Bronchial epithelial cell (primary cell): ENCODE measurements around the gene PKHD1. TPM values are rescaled to one million over a fixed set of nuclear protein-coding genes. Genes with fewer than 3 reads are reported as not detected.

Experiments used
- DNase-seq: peaks from one replicate; pipeline ENCODE4 v3.0.0-alpha.2; 2010; ENCODE audit warnings: low read depth
- FAIRE-seq: peaks from 2 replicates; lab custom pipeline; 2011; peaks lifted over from hg19 to GRCh38; lab: Jason Lieb, UNC
- H3K27me3 ChIP-seq: 2 replicates; pipeline ENCODE4 v1.5.1; 2011; ENCODE audit warnings: low read length; ENCODE audit not compliant: control insufficient read depth, insufficient read depth
- H3K36me3 ChIP-seq: 2 replicates; pipeline ENCODE4 v1.5.1; 2011; ENCODE audit warnings: low read length; ENCODE audit not compliant: control insufficient read depth, insufficient read depth
- H3K4me3 ChIP-seq: 2 replicates; pipeline ENCODE4 v1.5.1; 2011; ENCODE audit warnings: mild to moderate bottlenecking, low read depth, low read length, control low read depth
- CTCF ChIP-seq: IDR thresholded peaks from 2 replicates; pipeline ENCODE4 v1.5.1; 2011; ENCODE audit warnings: mild to moderate bottlenecking, moderate library complexity, low read length, control low read depth, inconsistent platforms; ENCODE audit not compliant: insufficient read depth, severe bottlenecking
- total RNA-seq: library from RNA; depleted of rRNA; stranded (reverse); fragments of >200 nt; gene quantifications from 2 replicates; pipeline ENCODE4 v1.2.1, GENCODE V29; 2014

Gene PKHD1
- total RNA-seq, 1 donor from 2014 or later, result not detected

- H3K36me3 ChIP-seq, result no peaks in the 10 kb centered on the region
- no peak for TF ChIP-seq CTCF
- H3K27me3 ChIP-seq, result no peaks in the 10 kb centered on the region
- no peak overlapping the region for H3K4me3 ChIP-seq
- DNase-seq (no peak), FAIRE-seq (no peak)
These were observed 348.8 kb downstream of the PKHD1 start for GRCh38 chr6:51738614-51739013.

- Histone ChIP-seq H3K36me3 (no peaks in the 10 kb centered on the region), H3K4me3 (no peak overlapping the region), H3K27me3 (no peaks in the 10 kb centered on the region)
- FAIRE-seq, result no peak
- no peak for DNase-seq
- TF ChIP-seq CTCF, result no peak
These were observed 349.6 kb downstream of the PKHD1 start for GRCh38 chr6:51737580-51738360.

- Histone ChIP-seq H3K27me3 (no peaks in the 10 kb centered on the region), H3K4me3 (no peak overlapping the region), H3K36me3 (no peaks in the 10 kb centered on the region)
- TF ChIP-seq CTCF, result no peak
- FAIRE-seq (no peak), DNase-seq (no peak)
These were observed 362.3 kb downstream of the PKHD1 start for GRCh38 chr6:51725155-51725554.

GRCh38 chr6:51720327-51720726, 367.1 kb downstream of the PKHD1 start:
- TF ChIP-seq CTCF, result no peak
- FAIRE-seq, result no peak
- Histone ChIP-seq H3K27me3 (no peaks in the 10 kb centered on the region), H3K4me3 (no peak overlapping the region), H3K36me3 (no peaks in the 10 kb centered on the region)
- DNase-seq, result no peak

GRCh38 chr6:51719297-51719696, 368.1 kb downstream of the PKHD1 start:
- FAIRE-seq, result no peak
- DNase-seq, result no peak
- TF ChIP-seq CTCF, result no peak
- Histone ChIP-seq H3K36me3 (no peaks in the 10 kb centered on the region), H3K4me3 (no peak overlapping the region), H3K27me3 (no peaks in the 10 kb centered on the region)

GRCh38 chr6:51718533-51718932, 368.9 kb downstream of the PKHD1 start:
- no peaks in the 10 kb centered on the region for H3K27me3 ChIP-seq
- no peak overlapping the region for H3K4me3 ChIP-seq
- no peaks in the 10 kb centered on the region for H3K36me3 ChIP-seq
- FAIRE-seq, result no peak
- TF ChIP-seq CTCF, result no peak
- no peak for DNase-seq
